Measurements from ENCODE around the gene CLSTN3.

CLSTN3 gene

GRCh38 chr12:7139200-7139599 is 9.0 kb downstream of the CLSTN3 start:
- no peak overlapping the region for H3K4me3 ChIP-seq (ENCODE audit: control insufficient read depth, low read depth, low read length)
- no peak for TF ChIP-seq CTCF (conservative IDR thresholded peaks at IDR 0.05; ENCODE audit: control insufficient read depth, insufficient read depth, low read depth, low read length)
- no peak for DNase-seq (ENCODE audit: low read depth)

- TF ChIP-seq CTCF (conservative IDR thresholded peaks at IDR 0.05; ENCODE audit: control insufficient read depth, insufficient read depth, low read depth, low read length) = no peak
- H3K4me3 ChIP-seq (ENCODE audit: control insufficient read depth, low read depth, low read length) = no peak overlapping the region
- DNase-seq (ENCODE audit: low read depth) = no peak
These were observed 11.3 kb downstream of the CLSTN3 start for GRCh38 chr12:7141351-7142005.

- peak; percentile 53 for DNase-seq (ENCODE audit: low read depth)
- TF ChIP-seq CTCF (conservative IDR thresholded peaks at IDR 0.05; ENCODE audit: control insufficient read depth, insufficient read depth, low read depth, low read length) = peak; percentile 83
- no peak overlapping the region for H3K4me3 ChIP-seq (ENCODE audit: control insufficient read depth, low read depth, low read length)
These were observed 12.0 kb downstream of the CLSTN3 start for GRCh38 chr12:7142056-7142644.

GRCh38 chr12:7142809-7143465 is 12.8 kb downstream of the CLSTN3 start:
- no peak overlapping the region for H3K4me3 ChIP-seq (ENCODE audit: control insufficient read depth, low read depth, low read length)
- DNase-seq (ENCODE audit: low read depth) = no peak
- no peak for TF ChIP-seq CTCF (conservative IDR thresholded peaks at IDR 0.05; ENCODE audit: control insufficient read depth, insufficient read depth, low read depth, low read length)

GRCh38 chr12:7143564-7143963 is 13.4 kb downstream of the CLSTN3 start:
- no peak overlapping the region for H3K4me3 ChIP-seq (ENCODE audit: control insufficient read depth, low read depth, low read length)
- no peak for TF ChIP-seq CTCF (conservative IDR thresholded peaks at IDR 0.05; ENCODE audit: control insufficient read depth, insufficient read depth, low read depth, low read length)
- no peak for DNase-seq (ENCODE audit: low read depth)

GRCh38 chr12:7144414-7145120 is 14.4 kb downstream of the CLSTN3 start:
- peak; percentile 61 for TF ChIP-seq CTCF (conservative IDR thresholded peaks at IDR 0.05; ENCODE audit: control insufficient read depth, insufficient read depth, low read depth, low read length)
- DNase-seq (ENCODE audit: low read depth) = peak; percentile 52
- H3K4me3 ChIP-seq (ENCODE audit: control insufficient read depth, low read depth, low read length) = no peak overlapping the region

Measured in fibroblast of mammary gland (primary cell).